ENCODE measurements around the gene MFRP. TPM values are rescaled to one million over a fixed set of nuclear protein-coding genes. Genes with fewer than 3 reads are reported as not detected.

MFRP gene
- total and polyA plus RNA-seq, 8 donors, result not detected

GRCh38 chr11:119320240-119320775 is 26.2 kb downstream of the MFRP start:
- intact Hi-C loops (cut with DNase I; ENCODE audit: low total_unique reads), result no loop called here
- peak overlapping the region; percentile 80 to 95 (median 91) for H3K27ac ChIP-seq
- no peaks in the 10 kb centered on the region for H3K9me3 ChIP-seq
- 34 to 44% (median 36%) methylated on average over 13 to 17 of the region's 17 CpGs for WGBS, 5 donors
- peak overlapping the region; percentile 50 to 66 (median 52) for H3K4me3 ChIP-seq
- TF ChIP-seq POLR2A (IDR thresholded peaks at IDR 0.05) (no peak), POLR2AphosphoS5 (IDR thresholded peaks at IDR 0.05) (no peak), CTCF (IDR thresholded peaks at IDR 0.05) (no peak), EP300 (IDR thresholded peaks at IDR 0.05) (no peak)
- DNase-seq, result peak in 1 of 2 donors; percentile 83
- no peaks in the 10 kb centered on the region for H3K36me3 ChIP-seq
- H3K4me1 ChIP-seq, result peaks cover 48 to 80% (median 70%) of the 10 kb centered on the region in 4 donors
- H3K27me3 ChIP-seq, result peaks cover 0 to 60% (median 39%) of the 10 kb centered on the region in 3 donors

- WGBS, 5 donors, result 38 to 47% (median 43%) methylated on average over 11 of the region's 11 CpGs
Observed at GRCh38 chr11:119319700-119320239, 26.7 kb downstream of the MFRP start.

GRCh38 chr11:119319136-119319699 is 27.3 kb downstream of the MFRP start:
- Histone ChIP-seq H3K27ac (peak overlapping the region; percentile 8 to 95 (median 91)), H3K4me3 (no peak overlapping the region), H3K9me3 (no peaks in the 10 kb centered on the region), H3K27me3 (peaks cover 0 to 71% (median 48%) of the 10 kb centered on the region in 3 donors), H3K36me3 (peaks cover 0 to 6% (median 3%) of the 10 kb centered on the region in 4 donors), H3K4me1 (peaks cover 56 to 91% (median 79%) of the 10 kb centered on the region in 4 donors)
- DNase-seq, result no peak
- TF ChIP-seq EP300 (IDR thresholded peaks at IDR 0.05), result no peak
- 82 to 87% (median 83%) methylated on average over 7 to 8 of the region's 8 CpGs for WGBS, 5 donors
- intact Hi-C loops (cut with DNase I; ENCODE audit: low total_unique reads), result no loop called here

More at GRCh38 chr11:119319700-119320239, 26.7 kb downstream of the MFRP start:
- intact Hi-C loops (cut with DNase I; ENCODE audit: low total_unique reads), result no loop called here
- H3K4me3 ChIP-seq, result no peak overlapping the region
- H3K4me1 ChIP-seq, result peaks cover 54 to 85% (median 76%) of the 10 kb centered on the region in 4 donors
- peaks cover 0 to 66% (median 44%) of the 10 kb centered on the region in 3 donors for H3K27me3 ChIP-seq
- H3K27ac ChIP-seq, result peak overlapping the region; percentile 8 to 95 (median 91)
- DNase-seq, result peak in 1 of 2 donors; percentile 74
- H3K9me3 ChIP-seq, result no peaks in the 10 kb centered on the region
- TF ChIP-seq CTCF (IDR thresholded peaks at IDR 0.05), result no peak
- no peak for TF ChIP-seq EP300 (IDR thresholded peaks at IDR 0.05)
- TF ChIP-seq POLR2AphosphoS5 (IDR thresholded peaks at IDR 0.05), result no peak
- TF ChIP-seq POLR2A (IDR thresholded peaks at IDR 0.05), result no peak
- peaks cover 0 to under 1% (median 0%) of the 10 kb centered on the region in 4 donors for H3K36me3 ChIP-seq

- H3K27me3 ChIP-seq, result peaks cover 0 to 74% (median 48%) of the 10 kb centered on the region in 3 donors
- peak in 1 of 2 donors; percentile 85 for DNase-seq
Observed at GRCh38 chr11:119318240-119319135, 28.0 kb downstream of the MFRP start.

More at GRCh38 chr11:119318240-119319135, 28.0 kb downstream of the MFRP start:
- intact Hi-C loops (cut with DNase I; ENCODE audit: low total_unique reads), result no loop called here
- TF ChIP-seq EP300 (IDR thresholded peaks at IDR 0.05) (no peak), POLR2A (IDR thresholded peaks at IDR 0.05) (peak in 1 of 4 donors; percentile 10), POLR2AphosphoS5 (IDR thresholded peaks at IDR 0.05) (peak; percentile 76 to 81 (median 79))
- Histone ChIP-seq H3K27ac (peak overlapping the region; percentile 18 to 95 (median 91)), H3K36me3 (peaks cover 0 to 12% (median 5%) of the 10 kb centered on the region in 4 donors), H3K9me3 (no peaks in the 10 kb centered on the region), H3K4me1 (peaks cover 56 to 96% (median 81%) of the 10 kb centered on the region in 4 donors), H3K4me3 (no peak overlapping the region)
- 63 to 78% (median 66%) methylated on average over 21 to 22 of the region's 22 CpGs for WGBS, 5 donors
